HepG2 (cell line): ENCODE results near the gene PPOX. TPM values are rescaled to one million over a fixed set of nuclear protein-coding genes. Genes with fewer than 3 reads are reported as not detected.

Experiments used
- ATAC-seq: fragments of 200-7000 bp; cut with Tn5 transposase; 3 replicates; pipeline ENCODE4 v1.9.1; 2020; ENCODE audit warnings: mild to moderate bottlenecking, moderate library complexity
- BruUV-seq: library from RNA; stranded (reverse); fragments of 400-500 nt; replicated peaks from 2 replicates; lab custom pipeline; 2021; lab: Mats Ljungman, UMichigan
- CTCF ChIA-PET: fragments of 300-600 bp; formaldehyde crosslinking; extraction: SDS; loops from one replicate; lab custom pipeline; 2021; ENCODE audit warnings: low total read pairs, inconsistent platforms, low intra/inter-chr PET ratio; lab: Yijun Ruan, JAX
- POLR2A ChIA-PET: fragments of 350-600 bp; sonication (Branson Sonifier 250); formaldehyde crosslinking; loops from one replicate; lab custom pipeline; 2020; ENCODE audit warnings: antibody characterized with exemption, inconsistent platforms; lab: Yijun Ruan, JAX
- DNase-seq: peaks from one replicate; pipeline ENCODE4 v3.0.0-alpha.2; 2015; ENCODE audit warnings: low spot score
- FAIRE-seq: peaks from 3 replicates; lab custom pipeline; 2011; peaks lifted over from hg19 to GRCh38; lab: Jason Lieb, UNC
- H2AFZ ChIP-seq: one replicate; pipeline ENCODE4 v1.6.1; 2011; ENCODE audit warnings: low read length, inconsistent platforms
- H3K27ac ChIP-seq: fragments of 300-600 bp; 3 replicates; pipeline ENCODE4 v1.8.0; 2011; ENCODE audit warnings: mixed run types, mild to moderate bottlenecking, mixed read lengths, low read length, inconsistent platforms; ENCODE audit not compliant: insufficient read depth; ENCODE audit errors: extremely low read length
- H3K27me3 ChIP-seq, 2 experiments: fragments of 200-600 bp in 1 of 2; 2 replicates in 1 of 2; 3 replicates in 1 of 2; pipeline versions ENCODE4 v1.6.0 to v1.8.0; 2011; ENCODE audit warnings: low read length in 2 of 2, mild to moderate bottlenecking in 2 of 2, moderate library complexity in 2 of 2, inconsistent platforms in 1 of 2; ENCODE audit not compliant: insufficient read depth in 2 of 2, control insufficient read depth in 1 of 2
- H3K36me3 ChIP-seq, 2 experiments: fragments of 200-600 bp in 1 of 2; replicated peaks in 1 of 2; 2 replicates in 1 of 2; 3 replicates in 1 of 2; pipeline versions ENCODE4 v1.5.1 to v1.8.0; 2011; ENCODE audit warnings: low read length in 2 of 2, inconsistent platforms in 1 of 2; ENCODE audit not compliant: insufficient read depth in 2 of 2, control insufficient read depth in 1 of 2
- H3K4me1 ChIP-seq: 2 replicates; pipeline ENCODE4 v1.5.1; 2012; ENCODE audit warnings: low read length, inconsistent platforms; ENCODE audit not compliant: insufficient read depth
- H3K4me2 ChIP-seq: 2 replicates; pipeline ENCODE4 v1.6.0; 2011; ENCODE audit warnings: low read depth, low read length, inconsistent platforms
- H3K4me3 ChIP-seq, 3 experiments: fragments of 200-600 bp in 1 of 3; sonication (generic), shearing (Covaris generic) in 1 of 3; replicated peaks in 1 of 3; 2 replicates each; pipeline ENCODE4 v1.5.1; 2011 to 2016; ENCODE audit warnings: low read length in 3 of 3, inconsistent platforms in 2 of 3, low read depth in 2 of 3, mild to moderate bottlenecking in 2 of 3, control low read depth in 1 of 3, mixed read lengths in 1 of 3; ENCODE audit not compliant: insufficient read depth in 1 of 3
- H3K79me2 ChIP-seq: one replicate; pipeline ENCODE4 v1.6.1; 2011; ENCODE audit warnings: low read length, inconsistent platforms; ENCODE audit not compliant: insufficient read depth
- H3K9ac ChIP-seq: 2 replicates; pipeline ENCODE4 v1.6.0; 2011; ENCODE audit warnings: mild to moderate bottlenecking, low read depth, low read length, inconsistent platforms; ENCODE audit not compliant: insufficient read depth
- H3K9me3 ChIP-seq: 2 replicates; pipeline ENCODE4 v1.5.1; 2012; ENCODE audit warnings: mild to moderate bottlenecking, low read length
- H4K20me1 ChIP-seq: 2 replicates; pipeline ENCODE4 v1.6.0; 2011; ENCODE audit warnings: inconsistent platforms, mild to moderate bottlenecking, low read length, moderate library complexity; ENCODE audit not compliant: insufficient read depth
- EZH2 ChIP-seq: conservative IDR thresholded peaks from 2 replicates; pipeline ENCODE4 v1.6.1; 2012; ENCODE audit warnings: mild to moderate bottlenecking, low read depth, low read length, moderate library complexity
- FOXC1 ChIP-seq: sonication (generic); formaldehyde crosslinking; IDR thresholded peaks from 2 replicates; pipeline ENCODE4 v1.8.0; 2022; ENCODE audit warnings: mild to moderate bottlenecking, missing genetic modification reagents, borderline replicate concordance
- FOXM1 ChIP-seq: sonication (generic); formaldehyde crosslinking; IDR thresholded peaks from 2 replicates; pipeline ENCODE4 v1.5.0; 2020; ENCODE audit warnings: missing genetic modification reagents
- FOXO1 ChIP-seq: sonication (generic); formaldehyde crosslinking; IDR thresholded peaks from 2 replicates; pipeline ENCODE4 v1.4.0; 2020; ENCODE audit warnings: missing genetic modification reagents
- GABPA ChIP-seq, 2 experiments: IDR thresholded peaks; 2 replicates each; pipeline ENCODE4 v1.6.1; 2011 to 2016; ENCODE audit warnings: low read depth in 2 of 2, low read length in 1 of 2, missing biosample characterization in 1 of 2, missing genetic modification characterization in 1 of 2
- IRX3 ChIP-seq: sonication (generic); formaldehyde crosslinking; IDR thresholded peaks from 2 replicates; pipeline ENCODE4 v1.8.1; 2023; ENCODE audit warnings: mild to moderate bottlenecking, low read depth, missing genetic modification reagents, borderline replicate concordance
- MTF1 ChIP-seq: sonication (generic); formaldehyde crosslinking; IDR thresholded peaks from 2 replicates; pipeline ENCODE4 v1.5.0; 2020; ENCODE audit warnings: missing genetic modification reagents
- RNF2 ChIP-seq: fragments of 450-650 bp; conservative IDR thresholded peaks from 2 replicates; pipeline ENCODE4 v1.6.1; 2016; ENCODE audit warnings: low read depth
- SIX1 ChIP-seq: sonication (generic); formaldehyde crosslinking; IDR thresholded peaks from 2 replicates; pipeline ENCODE4 v1.4.0; 2020; ENCODE audit warnings: missing genetic modification reagents, borderline replicate concordance
- SNAI1 ChIP-seq: sonication (generic); formaldehyde crosslinking; IDR thresholded peaks from 2 replicates; pipeline ENCODE4 v1.5.0; 2020; ENCODE audit warnings: mild to moderate bottlenecking, missing genetic modification reagents, borderline replicate concordance
- TBX3 ChIP-seq: fragments of 450-650 bp; IDR thresholded peaks from 2 replicates; pipeline ENCODE4 v1.6.1; 2017; ENCODE audit warnings: antibody characterized with exemption, mild to moderate bottlenecking, inconsistent platforms, borderline replicate concordance
- ZNF10 ChIP-seq: sonication (generic); formaldehyde crosslinking; IDR thresholded peaks from 2 replicates; pipeline ENCODE4 v1.4.0; 2020; ENCODE audit warnings: mild to moderate bottlenecking, low read depth, missing genetic modification reagents, borderline replicate concordance
- ZNF546 ChIP-seq: sonication (generic); formaldehyde crosslinking; conservative IDR thresholded peaks from 2 replicates; pipeline ENCODE4 v1.8.1; 2023; ENCODE audit warnings: mild to moderate bottlenecking, missing genetic modification reagents
- ZNF7 ChIP-seq: IDR thresholded peaks from 2 replicates; pipeline ENCODE4 v1.6.1; 2016; ENCODE audit warnings: missing biosample characterization, missing genetic modification reagents
- ZNF776 ChIP-seq: sonication (generic); formaldehyde crosslinking; IDR thresholded peaks from 2 replicates; pipeline ENCODE4 v1.4.0; 2020; ENCODE audit warnings: mild to moderate bottlenecking, missing genetic modification reagents
- WGBS: methylation state at CpG from one replicate; pipeline ENCODE4 v1.1.6; 2017; ENCODE audit warnings: low lambda C conversion rate; 5-methylcytosine and 5-hydroxymethylcytosine counted together
- in situ Hi-C: cut with HindIII; loops from 2 replicates; pipeline ENCODE4 v1.10.0; 2017; ENCODE audit warnings: low pct_unique_long_range_greater_than_20kb; ENCODE audit not compliant: extremely low pct_ligation_motif_present
- intact Hi-C: fragments of 100-400 bp; cut with micrococcal nuclease; formaldehyde crosslinking; loops from one replicate; pipeline ENCODE4 v1.10.0; 2022; ENCODE audit not compliant: unreplicated experiment
- polyA plus RNA-seq, 8 experiments: library from polyadenylated mRNA; depleted of rRNA in 3 of 8; stranded (reverse) in 7 of 8; unstranded in 1 of 8; fragments of >200 nt; fragmentation: Illumina TruSeq in 4 of 8; extraction: Trizol in 4 of 8; gene quantifications; 2 replicates each; pipeline versions ENCODE4 v1.2.1 to v1.2.3, GENCODE V29; 2011 to 2016; ENCODE audit warnings: low read depth in 4 of 8, missing spikeins in 1 of 8, mixed read lengths in 1 of 8; ENCODE audit not compliant: insufficient read depth in 1 of 8
- total RNA-seq, 5 experiments: library from RNA; depleted of rRNA; stranded (reverse); fragments of >200 nt; fragmentation: Illumina TruSeq; extraction: Trizol; gene quantifications; 2 replicates each; pipeline ENCODE4 v1.2.3, GENCODE V29; 2016; ENCODE audit warnings: low read depth in 1 of 5
- TF ChIP-seq, protein P1 (sequence below): IDR thresholded peaks from 2 replicates; pipeline ENCODE4 v1.6.1; 2016; ENCODE audit warnings: control low read depth
- TF ChIP-seq, protein P2 (sequence below): sonication (generic); formaldehyde crosslinking; IDR thresholded peaks from 2 replicates; pipeline ENCODE4 v1.4.0; 2020; ENCODE audit warnings: missing genetic modification reagents, mild to moderate bottlenecking, borderline replicate concordance
- TF ChIP-seq, protein P3 (sequence below): sonication (generic); formaldehyde crosslinking; IDR thresholded peaks from 2 replicates; pipeline ENCODE4 v1.4.0; 2020; ENCODE audit warnings: missing genetic modification reagents; ENCODE audit errors: not compliant biosample characterization
- TF ChIP-seq, protein P4 (sequence below): sonication (generic); formaldehyde crosslinking; IDR thresholded peaks from 2 replicates; pipeline ENCODE4 v1.5.1; 2020; ENCODE audit warnings: missing genetic modification reagents, mild to moderate bottlenecking, borderline replicate concordance

Gene PPOX
- total and polyA plus RNA-seq, 2 of the 13 experiments (the other 11 are each of a cell fraction or from before 2014, with no cell fraction given) = 15.5 to 27.7 TPM

DNA sequence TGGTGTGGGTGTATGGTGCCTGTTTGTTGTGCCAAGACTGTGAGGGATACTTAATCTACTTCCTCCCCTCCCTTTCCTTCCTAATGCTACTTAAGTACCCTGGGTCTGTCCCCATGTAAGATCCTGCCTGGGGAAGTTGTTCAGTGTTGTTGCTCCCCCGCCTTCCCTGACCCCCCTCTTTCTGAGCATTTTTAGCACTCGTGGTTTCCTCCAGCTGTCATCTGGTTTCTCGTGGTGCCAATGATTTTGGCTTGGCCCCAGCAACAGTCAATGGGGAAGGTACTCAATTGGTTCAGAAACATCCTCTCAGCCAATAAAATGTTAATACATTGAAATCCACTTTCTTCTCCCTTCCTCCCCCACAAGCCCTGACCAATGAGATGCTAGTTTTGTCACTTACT, 19.1 kb downstream of the PPOX start:
- no peaks in the 10 kb centered on the region for H3K9me3 ChIP-seq
- DNase-seq (no peak), FAIRE-seq (no peak), ATAC-seq (no peak)
- H3K27ac ChIP-seq = no peak overlapping the region
- POLR2A ChIA-PET = interaction anchor here (1.0 kb wide), 1 partner anchor 9 kb away, joined by 4 read pairs; no protein-coding TSS in a partner anchor
- no peaks in the 10 kb centered on the region for H3K36me3 ChIP-seq
- H3K4me3 ChIP-seq = no peak overlapping the region
- H3K4me1 ChIP-seq = peaks cover 9% of the 10 kb centered on the region
- TF ChIP-seq, protein P1, sequence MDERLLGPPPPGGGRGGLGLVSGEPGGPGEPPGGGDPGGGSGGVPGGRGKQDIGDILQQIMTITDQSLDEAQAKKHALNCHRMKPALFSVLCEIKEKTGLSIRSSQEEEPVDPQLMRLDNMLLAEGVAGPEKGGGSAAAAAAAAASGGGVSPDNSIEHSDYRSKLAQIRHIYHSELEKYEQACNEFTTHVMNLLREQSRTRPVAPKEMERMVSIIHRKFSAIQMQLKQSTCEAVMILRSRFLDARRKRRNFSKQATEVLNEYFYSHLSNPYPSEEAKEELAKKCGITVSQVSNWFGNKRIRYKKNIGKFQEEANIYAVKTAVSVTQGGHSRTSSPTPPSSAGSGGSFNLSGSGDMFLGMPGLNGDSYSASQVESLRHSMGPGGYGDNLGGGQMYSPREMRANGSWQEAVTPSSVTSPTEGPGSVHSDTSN = no peak
- TF ChIP-seq SIX1 (CRISPR knock-in tag) (no peak), SNAI1 (CRISPR knock-in tag) (no peak), EZH2 (no peak), GABPA (IDR thresholded peaks at IDR 0.05; ENCODE audit: low read depth, low read length) (no peak), GABPA (CRISPR knock-in tag; IDR thresholded peaks at IDR 0.05; ENCODE audit: low read depth) (no peak), RNF2 (no peak), IRX3 (no peak), FOXO1 (no peak), MTF1 (CRISPR knock-in tag) (no peak), ZNF7 (CRISPR knock-in tag) (no peak), FOXM1 (CRISPR knock-in tag) (no peak), ZNF546 (no peak), FOXC1 (CRISPR knock-in tag) (no peak), ZNF10 (no peak), TBX3 (no peak), ZNF776 (CRISPR knock-in tag) (no peak)
- TF ChIP-seq, protein P2, sequence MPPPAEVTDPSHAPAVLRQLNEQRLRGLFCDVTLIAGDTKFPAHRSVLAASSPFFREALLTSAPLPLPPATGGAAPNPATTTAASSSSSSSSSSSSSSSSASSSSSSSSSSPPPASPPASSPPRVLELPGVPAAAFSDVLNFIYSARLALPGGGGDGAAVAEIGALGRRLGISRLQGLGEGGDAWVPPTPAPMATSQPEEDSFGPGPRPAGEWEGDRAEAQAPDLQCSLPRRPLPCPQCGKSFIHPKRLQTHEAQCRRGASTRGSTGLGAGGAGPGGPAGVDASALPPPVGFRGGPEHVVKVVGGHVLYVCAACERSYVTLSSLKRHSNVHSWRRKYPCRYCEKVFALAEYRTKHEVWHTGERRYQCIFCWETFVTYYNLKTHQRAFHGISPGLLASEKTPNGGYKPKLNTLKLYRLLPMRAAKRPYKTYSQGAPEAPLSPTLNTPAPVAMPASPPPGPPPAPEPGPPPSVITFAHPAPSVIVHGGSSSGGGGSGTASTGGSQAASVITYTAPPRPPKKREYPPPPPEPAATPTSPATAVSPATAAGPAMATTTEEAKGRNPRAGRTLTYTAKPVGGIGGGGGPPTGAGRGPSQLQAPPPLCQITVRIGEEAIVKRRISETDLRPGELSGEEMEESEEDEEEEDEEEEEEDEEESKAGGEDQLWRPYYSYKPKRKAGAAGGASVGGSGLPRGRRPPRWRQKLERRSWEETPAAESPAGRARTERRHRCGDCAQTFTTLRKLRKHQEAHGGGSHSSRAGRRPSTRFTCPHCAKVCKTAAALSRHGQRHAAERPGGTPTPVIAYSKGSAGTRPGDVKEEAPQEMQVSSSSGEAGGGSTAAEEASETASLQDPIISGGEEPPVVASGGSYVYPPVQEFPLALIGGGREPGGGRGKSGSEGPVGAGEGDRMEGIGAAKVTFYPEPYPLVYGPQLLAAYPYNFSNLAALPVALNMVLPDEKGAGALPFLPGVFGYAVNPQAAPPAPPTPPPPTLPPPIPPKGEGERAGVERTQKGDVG (CRISPR knock-in tag) = no peak
- TF ChIP-seq, protein P3, sequence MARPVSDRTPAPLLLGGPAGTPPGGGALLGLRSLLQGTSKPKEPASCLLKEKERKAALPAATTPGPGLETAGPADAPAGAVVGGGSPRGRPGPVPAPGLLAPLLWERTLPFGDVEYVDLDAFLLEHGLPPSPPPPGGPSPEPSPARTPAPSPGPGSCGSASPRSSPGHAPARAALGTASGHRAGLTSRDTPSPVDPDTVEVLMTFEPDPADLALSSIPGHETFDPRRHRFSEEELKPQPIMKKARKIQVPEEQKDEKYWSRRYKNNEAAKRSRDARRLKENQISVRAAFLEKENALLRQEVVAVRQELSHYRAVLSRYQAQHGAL (CRISPR knock-in tag) = no peak
- TF ChIP-seq, protein P4, sequence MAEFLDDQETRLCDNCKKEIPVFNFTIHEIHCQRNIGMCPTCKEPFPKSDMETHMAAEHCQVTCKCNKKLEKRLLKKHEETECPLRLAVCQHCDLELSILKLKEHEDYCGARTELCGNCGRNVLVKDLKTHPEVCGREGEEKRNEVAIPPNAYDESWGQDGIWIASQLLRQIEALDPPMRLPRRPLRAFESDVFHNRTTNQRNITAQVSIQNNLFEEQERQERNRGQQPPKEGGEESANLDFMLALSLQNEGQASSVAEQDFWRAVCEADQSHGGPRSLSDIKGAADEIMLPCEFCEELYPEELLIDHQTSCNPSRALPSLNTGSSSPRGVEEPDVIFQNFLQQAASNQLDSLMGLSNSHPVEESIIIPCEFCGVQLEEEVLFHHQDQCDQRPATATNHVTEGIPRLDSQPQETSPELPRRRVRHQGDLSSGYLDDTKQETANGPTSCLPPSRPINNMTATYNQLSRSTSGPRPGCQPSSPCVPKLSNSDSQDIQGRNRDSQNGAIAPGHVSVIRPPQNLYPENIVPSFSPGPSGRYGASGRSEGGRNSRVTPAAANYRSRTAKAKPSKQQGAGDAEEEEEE (CRISPR knock-in tag) = no peak
- H3K4me2 ChIP-seq = no peak overlapping the region
- no peaks in the 10 kb centered on the region for H3K79me2 ChIP-seq
- H2AFZ ChIP-seq = no peak overlapping the region
- BruUV-seq = no TSS peak
- CTCF ChIA-PET = no interaction called here
- in situ Hi-C loops (no loop called here), intact Hi-C loops (no loop called here)
- no peak overlapping the region for H3K9ac ChIP-seq
- no peaks in the 10 kb centered on the region for H3K27me3 ChIP-seq
- 22% methylated on average over 3 of the region's 3 CpGs for WGBS
- H4K20me1 ChIP-seq = no peaks in the 10 kb centered on the region
